HepG2 (cell line): Measurements from ENCODE around the gene WEE1. TPM values are rescaled to one million over a fixed set of nuclear protein-coding genes. Genes with fewer than 3 reads are reported as not detected.

ENCODE experiments used
- ARNT2 ChIP-seq: sonication (generic); formaldehyde crosslinking; IDR thresholded peaks from 2 replicates; pipeline ENCODE4 v1.8.0; 2022; ENCODE audit warnings: mild to moderate bottlenecking, low read depth, missing genetic modification reagents, moderate library complexity
- BCLAF1 ChIP-seq: fragments of 450-650 bp; IDR thresholded peaks from 2 replicates; pipeline ENCODE4 v1.6.1; 2017; ENCODE audit warnings: mild to moderate bottlenecking
- BRD4 ChIP-seq: sonication (generic); formaldehyde crosslinking; IDR thresholded peaks from 2 replicates; pipeline ENCODE4 v1.4.0; 2020; ENCODE audit warnings: missing genetic modification reagents
- CHCHD3 ChIP-seq: sonication (generic); formaldehyde crosslinking; IDR thresholded peaks from 2 replicates; pipeline ENCODE4 v1.8.0; 2022; ENCODE audit warnings: mild to moderate bottlenecking, missing genetic modification reagents, moderate library complexity
- EP300 ChIP-seq, 3 experiments: sonication (generic) in 1 of 3; formaldehyde crosslinking in 1 of 3; IDR thresholded peaks; 2 replicates each; pipeline versions ENCODE4 v1.5.1 to v1.6.1; 2011 to 2020; ENCODE audit warnings: low read depth in 2 of 3, low read length in 2 of 3, borderline replicate concordance in 1 of 3, improper control_type of control experiment in 1 of 3, mild to moderate bottlenecking in 1 of 3, missing genetic modification reagents in 1 of 3, moderate library complexity in 1 of 3
- HNF4A ChIP-seq: sonication (generic); formaldehyde crosslinking; IDR thresholded peaks from 2 replicates; pipeline ENCODE4 v1.4.0; 2020; ENCODE audit warnings: missing genetic modification reagents
- KLF13 ChIP-seq: sonication (generic); formaldehyde crosslinking; IDR thresholded peaks from 2 replicates; pipeline ENCODE4 v1.4.0; 2020; ENCODE audit warnings: mild to moderate bottlenecking, missing genetic modification reagents
- KLF16 ChIP-seq, 2 experiments: sonication (generic) in 1 of 2; formaldehyde crosslinking in 1 of 2; IDR thresholded peaks; 2 replicates each; pipeline versions ENCODE4 v1.6.1 to v1.8.0; 2016 to 2023; ENCODE audit warnings: missing genetic modification reagents in 2 of 2, missing compliant biosample characterization in 1 of 2
- MYC ChIP-seq: sonication (generic); formaldehyde crosslinking; IDR thresholded peaks from 2 replicates; pipeline ENCODE4 v1.9.0; 2021; ENCODE audit warnings: missing genetic modification reagents, borderline replicate concordance
- POLR2G ChIP-seq: fragments of 200-400 bp; formaldehyde crosslinking; IDR thresholded peaks from 2 replicates; pipeline ENCODE4 v1.6.1; 2018; ENCODE audit warnings: mild to moderate bottlenecking, low read depth, low read length, moderate library complexity
- PRMT3 ChIP-seq: sonication (generic); formaldehyde crosslinking; IDR thresholded peaks from 2 replicates; pipeline ENCODE4 v1.8.1; 2022; ENCODE audit warnings: low read depth, mild to moderate bottlenecking, moderate library complexity, missing genetic modification reagents, borderline replicate concordance
- RCOR2 ChIP-seq: IDR thresholded peaks from 2 replicates; pipeline ENCODE4 v1.6.1; 2016; ENCODE audit warnings: missing biosample characterization, missing genetic modification reagents
- RORA ChIP-seq: sonication (generic); formaldehyde crosslinking; IDR thresholded peaks from 2 replicates; pipeline ENCODE4 v1.5.0; 2020; ENCODE audit warnings: mild to moderate bottlenecking, missing genetic modification reagents, moderate library complexity
- SP140L ChIP-seq: sonication (generic); formaldehyde crosslinking; IDR thresholded peaks from 2 replicates; pipeline ENCODE4 v1.4.0; 2020; ENCODE audit warnings: missing genetic modification reagents, borderline replicate concordance
- ZMAT3 ChIP-seq: sonication (generic); formaldehyde crosslinking; conservative IDR thresholded peaks from 2 replicates; pipeline ENCODE4 v1.7.0; 2021; ENCODE audit warnings: missing genetic modification reagents
- ZNF230 ChIP-seq: sonication (generic); formaldehyde crosslinking; IDR thresholded peaks from 2 replicates; pipeline ENCODE4 v1.4.0; 2020; ENCODE audit warnings: mild to moderate bottlenecking, missing genetic modification reagents
- ZNF253 ChIP-seq: sonication (generic); formaldehyde crosslinking; IDR thresholded peaks from 2 replicates; pipeline ENCODE4 v1.8.0; 2022; ENCODE audit warnings: mild to moderate bottlenecking, missing genetic modification reagents, borderline replicate concordance
- ZNF816 ChIP-seq: sonication (generic); formaldehyde crosslinking; IDR thresholded peaks from 2 replicates; pipeline ENCODE4 v1.8.0; 2022; ENCODE audit warnings: missing genetic modification reagents, mild to moderate bottlenecking, borderline replicate concordance
- ZSCAN30 ChIP-seq: sonication (generic); formaldehyde crosslinking; IDR thresholded peaks from 2 replicates; pipeline ENCODE4 v1.5.0; 2020; ENCODE audit warnings: mild to moderate bottlenecking, missing genetic modification reagents
- polyA plus RNA-seq, 8 experiments: library from polyadenylated mRNA; depleted of rRNA in 3 of 8; stranded (reverse) in 7 of 8; unstranded in 1 of 8; fragments of >200 nt; fragmentation: Illumina TruSeq in 4 of 8; extraction: Trizol in 4 of 8; gene quantifications; 2 replicates each; pipeline versions ENCODE4 v1.2.1 to v1.2.3, GENCODE V29; 2011 to 2016; ENCODE audit warnings: low read depth in 4 of 8, missing spikeins in 1 of 8, mixed read lengths in 1 of 8; ENCODE audit not compliant: insufficient read depth in 1 of 8
- total RNA-seq, 5 experiments: library from RNA; depleted of rRNA; stranded (reverse); fragments of >200 nt; fragmentation: Illumina TruSeq; extraction: Trizol; gene quantifications; 2 replicates each; pipeline ENCODE4 v1.2.3, GENCODE V29; 2016; ENCODE audit warnings: low read depth in 1 of 5
- TF ChIP-seq, protein P1 (sequence below): sonication (generic); formaldehyde crosslinking; IDR thresholded peaks from 2 replicates; pipeline ENCODE4 v1.4.0; 2020; ENCODE audit warnings: missing genetic modification reagents, low read depth, mild to moderate bottlenecking, borderline replicate concordance
- TF ChIP-seq, protein P2 (sequence below): sonication (generic); formaldehyde crosslinking; IDR thresholded peaks from 2 replicates; pipeline ENCODE4 v1.9.0; 2021; ENCODE audit warnings: missing genetic modification reagents, borderline replicate concordance
- TF ChIP-seq, protein P3 (sequence below): sonication (generic); formaldehyde crosslinking; IDR thresholded peaks from 2 replicates; pipeline ENCODE4 v1.4.0; 2020; ENCODE audit warnings: mild to moderate bottlenecking, low read depth, missing genetic modification reagents

The WEE1 gene
- total and polyA plus RNA-seq, 2 of the 13 experiments (the other 11 are each of a cell fraction or from before 2014, with no cell fraction given) = 31.4 to 63.7 TPM

DNA sequence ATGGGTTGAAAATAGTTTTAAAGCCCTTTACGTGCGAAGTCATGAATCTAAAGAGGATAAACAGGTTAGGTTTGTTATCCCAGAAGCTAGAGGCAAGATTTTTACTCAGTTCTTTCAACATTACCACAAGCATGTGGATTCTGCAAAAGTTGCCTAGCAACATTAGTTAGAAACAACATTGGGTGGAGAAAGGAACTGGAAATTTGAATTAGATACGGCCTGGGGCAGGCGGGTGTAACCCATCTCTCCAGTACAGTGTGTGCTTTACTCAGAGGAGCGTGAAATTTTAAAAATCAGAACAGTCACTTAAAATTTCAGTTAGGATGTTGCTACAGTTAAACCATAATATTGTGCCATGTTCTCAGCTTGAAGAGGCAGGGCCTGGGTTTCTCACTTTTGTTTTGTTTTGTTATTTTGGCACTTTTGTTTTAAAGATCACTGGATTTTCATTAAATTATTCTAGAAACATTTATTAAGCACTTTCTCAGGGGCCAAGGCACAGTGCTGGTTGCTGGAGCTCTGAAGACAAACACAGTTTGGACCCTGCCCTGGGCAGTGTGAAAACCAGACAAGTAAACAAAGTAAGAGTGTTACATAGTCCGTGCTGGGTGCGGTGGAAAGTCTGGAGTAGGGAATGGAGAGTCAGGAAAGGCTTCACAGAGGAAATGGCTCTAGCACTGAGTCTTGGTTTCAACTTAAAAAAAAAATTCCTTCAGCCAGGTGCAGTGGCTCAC is 4.4 kb upstream of the WEE1 start (continued):
- TF ChIP-seq KLF16 (CRISPR knock-in tag; IDR thresholded peaks at IDR 0.05) (peak in 1 of 2 experiments; percentile 92; a peak in 2 of 4 replicates), SP140L (CRISPR knock-in tag) (no peak), RORA (CRISPR knock-in tag) (no peak), POLR2G (peak; percentile 85), BRD4 (peak; percentile 95), HNF4A (CRISPR knock-in tag) (peak; percentile 98), ZNF253 (no peak), ARNT2 (peak; percentile 34; the same call in 1 of the 2 replicates), ZNF816 (CRISPR knock-in tag) (no peak), ZNF230 (CRISPR knock-in tag) (no peak; the same call in 1 of the 2 replicates), RCOR2 (no peak; the same call in 1 of the 2 replicates), EP300 (IDR thresholded peaks at IDR 0.05; ENCODE audit: low read depth in 2 of 2, low read length in 2 of 2) (peak; percentile 71 to 94), EP300 (CRISPR knock-in tag; IDR thresholded peaks at IDR 0.05; ENCODE audit: borderline replicate concordance) (peak; percentile 79), ZSCAN30 (CRISPR knock-in tag) (no peak), PRMT3 (CRISPR knock-in tag) (no peak; the same call in 1 of the 2 replicates), MYC (peak; percentile 48; the same call in 1 of the 2 replicates), KLF13 (no peak), ZMAT3 (no peak), CHCHD3 (no peak), BCLAF1 (no peak)
- TF ChIP-seq, protein P1, sequence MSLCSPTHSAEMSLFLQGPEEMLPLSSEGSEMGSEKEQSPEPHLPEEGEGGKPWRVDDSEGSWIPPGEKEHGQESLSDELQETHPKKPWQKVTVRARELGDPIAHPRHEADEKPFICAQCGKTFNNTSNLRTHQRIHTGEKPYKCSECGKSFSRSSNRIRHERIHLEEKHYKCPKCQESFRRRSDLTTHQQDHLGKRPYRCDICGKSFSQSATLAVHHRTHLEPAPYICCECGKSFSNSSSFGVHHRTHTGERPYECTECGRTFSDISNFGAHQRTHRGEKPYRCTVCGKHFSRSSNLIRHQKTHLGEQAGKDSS = no peak
- TF ChIP-seq, protein P2, sequence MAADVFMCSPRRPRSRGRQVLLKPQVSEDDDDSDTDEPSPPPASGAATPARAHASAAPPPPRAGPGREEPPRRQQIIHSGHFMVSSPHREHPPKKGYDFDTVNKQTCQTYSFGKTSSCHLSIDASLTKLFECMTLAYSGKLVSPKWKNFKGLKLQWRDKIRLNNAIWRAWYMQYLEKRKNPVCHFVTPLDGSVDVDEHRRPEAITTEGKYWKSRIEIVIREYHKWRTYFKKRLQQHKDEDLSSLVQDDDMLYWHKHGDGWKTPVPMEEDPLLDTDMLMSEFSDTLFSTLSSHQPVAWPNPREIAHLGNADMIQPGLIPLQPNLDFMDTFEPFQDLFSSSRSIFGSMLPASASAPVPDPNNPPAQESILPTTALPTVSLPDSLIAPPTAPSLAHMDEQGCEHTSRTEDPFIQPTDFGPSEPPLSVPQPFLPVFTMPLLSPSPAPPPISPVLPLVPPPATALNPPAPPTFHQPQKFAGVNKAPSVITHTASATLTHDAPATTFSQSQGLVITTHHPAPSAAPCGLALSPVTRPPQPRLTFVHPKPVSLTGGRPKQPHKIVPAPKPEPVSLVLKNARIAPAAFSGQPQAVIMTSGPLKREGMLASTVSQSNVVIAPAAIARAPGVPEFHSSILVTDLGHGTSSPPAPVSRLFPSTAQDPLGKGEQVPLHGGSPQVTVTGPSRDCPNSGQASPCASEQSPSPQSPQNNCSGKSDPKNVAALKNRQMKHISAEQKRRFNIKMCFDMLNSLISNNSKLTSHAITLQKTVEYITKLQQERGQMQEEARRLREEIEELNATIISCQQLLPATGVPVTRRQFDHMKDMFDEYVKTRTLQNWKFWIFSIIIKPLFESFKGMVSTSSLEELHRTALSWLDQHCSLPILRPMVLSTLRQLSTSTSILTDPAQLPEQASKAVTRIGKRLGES = no peak
- TF ChIP-seq, protein P3, sequence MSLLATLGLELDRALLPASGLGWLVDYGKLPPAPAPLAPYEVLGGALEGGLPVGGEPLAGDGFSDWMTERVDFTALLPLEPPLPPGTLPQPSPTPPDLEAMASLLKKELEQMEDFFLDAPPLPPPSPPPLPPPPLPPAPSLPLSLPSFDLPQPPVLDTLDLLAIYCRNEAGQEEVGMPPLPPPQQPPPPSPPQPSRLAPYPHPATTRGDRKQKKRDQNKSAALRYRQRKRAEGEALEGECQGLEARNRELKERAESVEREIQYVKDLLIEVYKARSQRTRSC (CRISPR knock-in tag) = no peak
